Neural cell (in vitro differentiated cells): ENCODE results near the gene MIA2. TPM values are rescaled to one million over a fixed set of nuclear protein-coding genes. Genes with fewer than 3 reads are reported as not detected.
A peak's percentile ranks its signal among the peaks of the same experiment; 100 is the strongest.

Experiments
- H2AFZ ChIP-seq: fragments of 200-600, 300-800 bp; sonication (generic), shearing (Covaris generic); 2 replicates; pipeline ENCODE4 v1.6.0; 2014; ENCODE audit warnings: low read depth, mild to moderate bottlenecking, antibody characterized with exemption, low read length, moderate library complexity
- H3F3A ChIP-seq: fragments of 200-600 bp; shearing (Covaris generic); 2 replicates; pipeline ENCODE4 v1.6.1; 2016; ENCODE audit warnings: mild to moderate bottlenecking, moderate library complexity, mixed read lengths, antibody characterized with exemption, low read length; ENCODE audit not compliant: insufficient read depth, poor library complexity, severe bottlenecking
- H3K27ac ChIP-seq: fragments of 200-600, 300-800 bp; sonication (generic), shearing (Covaris generic); 2 replicates; pipeline ENCODE4 v1.5.1; 2014; ENCODE audit warnings: mild to moderate bottlenecking, low read length, moderate library complexity
- H3K27me3 ChIP-seq: fragments of 300-800, 200-600 bp; sonication (generic), shearing (Covaris generic); 2 replicates; pipeline ENCODE4 v1.6.0; 2014; ENCODE audit warnings: mild to moderate bottlenecking, low read depth, low read length, moderate library complexity; ENCODE audit not compliant: insufficient read depth
- H3K36me3 ChIP-seq: fragments of 300-800, 200-600 bp; sonication (generic), shearing (Covaris generic); 2 replicates; pipeline ENCODE4 v1.5.1; 2014; ENCODE audit warnings: mild to moderate bottlenecking, antibody characterized with exemption, low read length, moderate library complexity; ENCODE audit not compliant: insufficient read depth
- H3K4me2 ChIP-seq: fragments of 300-800, 200-600 bp; sonication (generic), shearing (Covaris generic); 2 replicates; pipeline ENCODE4 v1.6.0; 2014; ENCODE audit warnings: mild to moderate bottlenecking, low read length
- H3K4me3 ChIP-seq: fragments of 300-800, 200-600 bp; sonication (generic), shearing (Covaris generic); 2 replicates; pipeline ENCODE4 v1.5.1; 2014; ENCODE audit warnings: mild to moderate bottlenecking, low read length, moderate library complexity
- H3K79me2 ChIP-seq: fragments of 200-600 bp; shearing (Covaris generic); replicated peaks from 2 replicates; pipeline ENCODE4 v1.6.0; 2014; ENCODE audit warnings: mild to moderate bottlenecking, low read length, moderate library complexity; ENCODE audit not compliant: insufficient read depth
- H3K9ac ChIP-seq: fragments of 300-800, 200-600 bp; sonication (generic), shearing (Covaris generic); 2 replicates; pipeline ENCODE4 v1.6.1; 2016; ENCODE audit warnings: mild to moderate bottlenecking, low read length, mixed read lengths
- H3K9me2 ChIP-seq: fragments of 200-600 bp; shearing (Covaris generic); 2 replicates; pipeline ENCODE4 v1.6.1; 2016; ENCODE audit warnings: mild to moderate bottlenecking, low read length, mixed read lengths; ENCODE audit not compliant: insufficient read depth
- H3K9me3 ChIP-seq: fragments of 200-600, 300-800 bp; sonication (generic), shearing (Covaris generic); 2 replicates; pipeline ENCODE4 v1.6.1; 2016; ENCODE audit warnings: mild to moderate bottlenecking, mixed run types, low read length, moderate library complexity, mixed read lengths
- H4K20me1 ChIP-seq: fragments of 200-600 bp; shearing (Covaris generic); 2 replicates; pipeline ENCODE4 v1.6.1; 2016; ENCODE audit warnings: mild to moderate bottlenecking, mixed run types; ENCODE audit not compliant: insufficient read depth
- CTCF ChIP-seq: fragments of 450-650 bp; IDR thresholded peaks from 2 replicates; pipeline ENCODE4 v1.5.1; 2014; ENCODE audit warnings: antibody characterized with exemption, mild to moderate bottlenecking, moderate library complexity; ENCODE audit not compliant: poor library complexity, severe bottlenecking
- EP300 ChIP-seq: fragments of 450-650 bp; conservative IDR thresholded peaks from 2 replicates; pipeline ENCODE4 v1.6.1; 2014; ENCODE audit warnings: antibody characterized with exemption, mild to moderate bottlenecking, moderate library complexity; ENCODE audit not compliant: poor library complexity, severe bottlenecking
- EZH2 ChIP-seq: fragments of 200-600, 300-800 bp; shearing (Covaris generic), sonication (generic); IDR thresholded peaks from 2 replicates; pipeline ENCODE4 v1.6.1; 2014; ENCODE audit warnings: antibody characterized with exemption, low read length, borderline replicate concordance, mild to moderate bottlenecking; ENCODE audit not compliant: insufficient read depth, poor library complexity, severe bottlenecking
- MXI1 ChIP-seq: fragments of 450-650 bp; conservative IDR thresholded peaks from 2 replicates; pipeline ENCODE4 v1.6.1; 2014; ENCODE audit warnings: antibody characterized with exemption, mild to moderate bottlenecking; ENCODE audit not compliant: poor library complexity, severe bottlenecking
- POLR2AphosphoS5 ChIP-seq: IDR thresholded peaks from 2 replicates; pipeline ENCODE4 v1.6.1; 2012
- RAD21 ChIP-seq: fragments of 450-650 bp; conservative IDR thresholded peaks from 2 replicates; pipeline ENCODE4 v1.6.1; 2014; ENCODE audit warnings: antibody characterized with exemption, mild to moderate bottlenecking, moderate library complexity
- REST ChIP-seq: IDR thresholded peaks from 2 replicates; pipeline ENCODE4 v1.6.1; 2012; ENCODE audit warnings: borderline replicate concordance
- SMC3 ChIP-seq: fragments of 450-650 bp; conservative IDR thresholded peaks from 2 replicates; pipeline ENCODE4 v1.6.1; 2014; ENCODE audit warnings: antibody characterized with exemption, mild to moderate bottlenecking, moderate library complexity; ENCODE audit not compliant: poor library complexity
- TAF1 ChIP-seq: IDR thresholded peaks from 2 replicates; pipeline ENCODE4 v1.6.1; 2012; ENCODE audit warnings: low read depth
- polyA plus RNA-seq: library from polyadenylated mRNA; depleted of rRNA; stranded (reverse); fragments of >200 nt; gene quantifications from 2 replicates; pipeline ENCODE4 v1.2.3, GENCODE V29; 2014

MIA2 gene
- polyA plus RNA-seq, 1 donor from 2014 or later: 17.7 TPM

GRCh38 chr14:39426605-39427004 is 192.9 kb downstream of the MIA2 start:
- Histone ChIP-seq H3K27me3 (no peaks in the 10 kb centered on the region), H3K27ac (no peak overlapping the region), H3K4me2 (no peak overlapping the region), H3K36me3 (no peaks in the 10 kb centered on the region), H3K4me3 (no peak overlapping the region), H4K20me1 (peaks cover 8% of the 10 kb centered on the region), H3K79me2 (peaks cover 83% of the 10 kb centered on the region), H2AFZ (no peak overlapping the region), H3K9me2 (no peaks in the 10 kb centered on the region), H3F3A (no peaks in the 10 kb centered on the region), H3K9ac (no peak overlapping the region), H3K9me3 (no peaks in the 10 kb centered on the region)
- TF ChIP-seq REST (no peak), SMC3 (peak; percentile 56), EZH2 (no peak), RAD21 (peak; percentile 60), MXI1 (no peak), CTCF (peak; percentile 59), POLR2AphosphoS5 (no peak), EP300 (no peak), TAF1 (no peak)

DNA sequence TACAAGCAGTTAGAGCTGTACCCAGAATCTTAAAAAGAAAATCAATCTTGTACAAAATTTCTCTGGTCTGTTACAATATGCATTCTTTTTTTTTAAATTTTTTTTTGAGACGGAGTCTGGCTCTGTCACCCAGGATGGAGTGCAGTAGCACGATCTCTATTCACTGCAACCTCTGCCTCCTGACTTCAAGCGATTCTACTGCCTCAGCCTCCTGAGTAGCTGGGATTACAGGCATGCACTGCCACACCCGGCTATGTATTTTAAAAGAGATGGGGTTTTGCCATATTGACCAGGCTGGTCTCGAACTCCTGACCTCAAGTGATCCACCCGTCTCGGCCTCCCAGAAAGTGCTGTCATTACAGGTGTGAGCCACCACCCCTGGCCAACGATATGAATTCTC is 194.4 kb downstream of the MIA2 start:
- Histone ChIP-seq H3K9ac (no peak overlapping the region), H3K4me2 (no peak overlapping the region), H3K27ac (no peak overlapping the region), H3K27me3 (no peaks in the 10 kb centered on the region), H3K9me2 (no peaks in the 10 kb centered on the region), H3K4me3 (peak overlapping the region; percentile 79), H3K79me2 (peaks cover 73% of the 10 kb centered on the region), H3K36me3 (no peaks in the 10 kb centered on the region), H4K20me1 (peaks cover 8% of the 10 kb centered on the region), H3K9me3 (no peaks in the 10 kb centered on the region), H3F3A (peaks cover 3% of the 10 kb centered on the region), H2AFZ (no peak overlapping the region)
- no peak for TF ChIP-seq CTCF
- no peak for TF ChIP-seq EZH2
- no peak for TF ChIP-seq SMC3
- no peak for TF ChIP-seq EP300
- no peak for TF ChIP-seq TAF1
- no peak for TF ChIP-seq REST
- TF ChIP-seq RAD21: no peak
- no peak for TF ChIP-seq POLR2AphosphoS5
- no peak for TF ChIP-seq MXI1
